HEK293 (cell line): ENCODE results near the gene CCDC9B.

Source experiments
- CTCF ChIA-PET: fragments of 350-600 bp; formaldehyde crosslinking; extraction: SDS; loops from one replicate; lab custom pipeline; 2021; ENCODE audit warnings: antibody characterized with exemption; lab: Yijun Ruan, JAX
- POLR2A ChIA-PET: fragments of 300-600 bp; formaldehyde crosslinking; extraction: SDS; loops from one replicate; lab custom pipeline; 2020; ENCODE audit warnings: antibody characterized with exemption, inconsistent platforms; lab: Yijun Ruan, JAX
- H3K27ac ChIP-seq: fragments of 200-500 bp; sonication (Bioruptor generic); 2 replicates; pipeline ENCODE4 v1.5.1; 2014; ENCODE audit warnings: low read depth, low read length, control low read depth, inconsistent platforms; ENCODE audit errors: extremely low read depth
- H3K36me3 ChIP-seq, 2 experiments: fragments of 200-500 bp in 1 of 2; sonication (Bioruptor generic) in 1 of 2; 1 replicate in 1 of 2; 2 replicates in 1 of 2; pipeline ENCODE4 v1.5.1; 2014 to 2017; ENCODE audit warnings: inconsistent platforms in 2 of 2, low read length in 2 of 2; ENCODE audit not compliant: control insufficient read depth in 2 of 2, insufficient read depth in 1 of 2
- H3K4me1 ChIP-seq: fragments of 200-500 bp; sonication (Bioruptor generic); 2 replicates; pipeline ENCODE4 v1.5.1; 2014; ENCODE audit warnings: mild to moderate bottlenecking, low read length, inconsistent platforms; ENCODE audit not compliant: control insufficient read depth, insufficient read depth
- H3K4me3 ChIP-seq: 2 replicates; pipeline ENCODE4 v1.5.1; 2011; ENCODE audit warnings: low read depth, mild to moderate bottlenecking, control low read depth, low read length, moderate library complexity
- H3K9me3 ChIP-seq: fragments of 200-500 bp; sonication (Bioruptor generic); 2 replicates; pipeline ENCODE4 v1.5.1; 2014; ENCODE audit warnings: low read depth, low read length, inconsistent platforms; ENCODE audit not compliant: control insufficient read depth, insufficient read depth
- AEBP2 ChIP-seq: fragments of 450-650 bp; formaldehyde crosslinking; IDR thresholded peaks from 2 replicates; pipeline ENCODE4 v1.5.1; 2016; ENCODE audit warnings: missing biosample characterization, missing genetic modification characterization, borderline replicate concordance
- ELK4 ChIP-seq: IDR thresholded peaks from 2 replicates; pipeline ENCODE4 v1.6.1; 2011; ENCODE audit warnings: mild to moderate bottlenecking, low read depth, low read length, borderline replicate concordance
- KLF1 ChIP-seq: fragments of 450-650 bp; formaldehyde crosslinking; IDR thresholded peaks from 2 replicates; pipeline ENCODE4 v1.5.1; 2016; ENCODE audit warnings: missing biosample characterization, missing genetic modification characterization
- KLF9 ChIP-seq: fragments of 450-650 bp; formaldehyde crosslinking; IDR thresholded peaks from 2 replicates; pipeline ENCODE4 v1.5.1; 2016; ENCODE audit warnings: missing biosample characterization, missing genetic modification characterization, low read depth
- MEIS1 ChIP-seq: sonication (generic); formaldehyde crosslinking; IDR thresholded peaks from 2 replicates; pipeline ENCODE4 v1.8.1; 2022; ENCODE audit warnings: missing genetic modification reagents, mild to moderate bottlenecking, borderline replicate concordance
- MZF1 ChIP-seq: fragments of 450-650 bp; formaldehyde crosslinking; IDR thresholded peaks from 2 replicates; pipeline ENCODE4 v1.5.1; 2017; ENCODE audit warnings: missing biosample characterization, missing genetic modification characterization, borderline replicate concordance
- PRDM2 ChIP-seq: fragments of 450-650 bp; formaldehyde crosslinking; IDR thresholded peaks from 2 replicates; pipeline ENCODE4 v1.5.1; 2016; ENCODE audit warnings: missing biosample characterization, missing genetic modification characterization, borderline replicate concordance
- PRDM4 ChIP-seq: fragments of 450-650 bp; formaldehyde crosslinking; IDR thresholded peaks from 2 replicates; pipeline ENCODE4 v1.5.1; 2017; ENCODE audit warnings: missing biosample characterization, missing genetic modification characterization
- SP2 ChIP-seq: fragments of 450-650 bp; formaldehyde crosslinking; IDR thresholded peaks from 2 replicates; pipeline ENCODE4 v1.5.1; 2016; ENCODE audit warnings: missing biosample characterization, missing genetic modification characterization
- YY1 ChIP-seq: fragments of 450-650 bp; formaldehyde crosslinking; IDR thresholded peaks from 2 replicates; pipeline ENCODE4 v1.5.1; 2018; ENCODE audit warnings: missing biosample characterization, missing genetic modification characterization
- ZBTB48 ChIP-seq: fragments of 450-650 bp; formaldehyde crosslinking; IDR thresholded peaks from 2 replicates; pipeline ENCODE4 v1.5.1; 2016; ENCODE audit warnings: missing biosample characterization, missing genetic modification characterization
- ZNF24 ChIP-seq: fragments of 450-650 bp; formaldehyde crosslinking; IDR thresholded peaks from 2 replicates; pipeline ENCODE4 v1.5.1; 2016; ENCODE audit warnings: missing biosample characterization, missing genetic modification characterization
- ZNF514 ChIP-seq: fragments of 450-650 bp; formaldehyde crosslinking; IDR thresholded peaks from 2 replicates; pipeline ENCODE4 v1.5.1; 2016; ENCODE audit warnings: missing biosample characterization, missing genetic modification characterization
- ZNF664 ChIP-seq: fragments of 450-650 bp; formaldehyde crosslinking; IDR thresholded peaks from 2 replicates; pipeline ENCODE4 v1.5.1; 2016; ENCODE audit warnings: missing biosample characterization, missing genetic modification characterization
- ZXDB ChIP-seq: fragments of 450-650 bp; formaldehyde crosslinking; IDR thresholded peaks from 2 replicates; pipeline ENCODE4 v1.5.1; 2016; ENCODE audit warnings: missing biosample characterization, missing genetic modification characterization

CCDC9B gene

GRCh38 chr15:40346579-40347558 lies 6.1 kb upstream of the CCDC9B start:
- POLR2A ChIA-PET, result no interaction called here
- Histone ChIP-seq H3K4me3 (no peak overlapping the region), H3K9me3 (no peaks in the 10 kb centered on the region), H3K27ac (no peak overlapping the region), H3K4me1 (no peaks in the 10 kb centered on the region), H3K36me3 (no peaks in the 10 kb centered on the region)
- TF ChIP-seq ZXDB (no peak), ZNF514 (no peak), ZNF664 (tag by site-specific recombination) (no peak)
- CTCF ChIA-PET, result interaction anchor here (1.0 kb wide), 1 partner anchor 9 kb away, joined by 3 read pairs; no protein-coding TSS in a partner anchor

- no peak overlapping the region for H3K27ac ChIP-seq
- peaks cover 3% of the 10 kb centered on the region; the same call in 1 of the 2 replicates for H3K4me1 ChIP-seq
- H3K9me3 ChIP-seq, result no peaks in the 10 kb centered on the region
- ChIA-PET POLR2A (no interaction called here), CTCF (interaction anchor here (0.7 to 2.9 kb wide), 6 partner anchors 8 to 300 kb away, joined by 3 to 11 read pairs (median 4); no protein-coding TSS in a partner anchor)
- no peaks in the 10 kb centered on the region for H3K36me3 ChIP-seq
- H3K4me3 ChIP-seq, result no peak overlapping the region
- TF ChIP-seq MEIS1 (no peak), KLF9 (tag by site-specific recombination) (no peak), ZNF24 (tag by site-specific recombination) (no peak), YY1 (tag by site-specific recombination) (no peak), KLF1 (tag by site-specific recombination) (peak; percentile 60)
Measured at GRCh38 chr15:40345867-40346578, 5.3 kb upstream of the CCDC9B start.

- no peak overlapping the region for H3K4me3 ChIP-seq
- no peak for TF ChIP-seq ELK4
- TF ChIP-seq ZBTB48 (tag by site-specific recombination), result no peak
- TF ChIP-seq PRDM2, result no peak
- TF ChIP-seq SP2 (tag by site-specific recombination), result no peak
- no peak for TF ChIP-seq MZF1 (tag by site-specific recombination)
- no peak for TF ChIP-seq PRDM4 (tag by site-specific recombination)
- no peak for TF ChIP-seq AEBP2 (tag by site-specific recombination)
- no peak overlapping the region for H3K27ac ChIP-seq
- POLR2A ChIA-PET, result no interaction called here
- no peaks in the 10 kb centered on the region for H3K36me3 ChIP-seq
- no peaks in the 10 kb centered on the region for H3K9me3 ChIP-seq
- peaks cover 5% of the 10 kb centered on the region; the same call in 1 of the 2 replicates for H3K4me1 ChIP-seq
- CTCF ChIA-PET, result interaction anchor here (0.6 to 2.9 kb wide), 22 partner anchors 8 to 300 kb away, joined by 3 to 17 read pairs (median 5); partner anchors contain the start of genes DISP2, INAFM2 and KNSTRN
Measured at GRCh38 chr15:40345225-40345866, 4.6 kb upstream of the CCDC9B start.
